Measurements from ENCODE around the gene HIVEP3.

DNA sequence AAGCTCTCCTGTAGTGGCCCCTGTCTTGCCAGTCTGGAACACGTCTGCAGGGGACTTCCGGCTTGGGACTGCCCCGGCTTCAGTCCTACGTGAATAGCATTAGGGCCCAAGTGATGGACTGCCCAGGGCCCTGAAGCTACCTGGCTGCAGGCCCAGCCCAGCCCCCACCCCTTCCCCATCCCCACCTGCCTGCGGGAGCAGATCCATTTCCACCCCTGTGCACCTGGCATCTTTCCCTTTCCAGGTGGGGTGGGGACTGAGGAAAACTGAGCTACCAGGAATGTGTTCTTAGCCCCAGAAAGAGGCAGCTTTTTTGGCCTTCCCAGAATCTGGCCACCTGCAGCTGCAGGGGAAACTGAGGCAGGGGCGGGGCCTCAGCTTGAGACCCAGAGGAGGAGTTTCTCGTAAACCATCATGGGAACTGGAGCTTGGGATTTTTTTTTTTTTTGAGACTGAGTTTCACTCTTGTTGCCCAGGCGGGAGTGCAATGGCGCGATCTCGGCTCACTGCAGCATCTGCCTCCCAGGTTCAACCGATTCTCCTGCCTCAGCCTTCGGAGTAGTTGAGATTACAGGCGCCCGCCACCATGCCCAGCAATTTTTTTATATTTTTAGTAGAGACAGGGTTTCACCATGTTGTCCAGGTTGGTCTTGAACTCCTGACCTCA lies 437.5 kb downstream of the HIVEP3 start:
- TF ChIP-seq POLR2AphosphoS5 (IDR thresholded peaks at IDR 0.05; ENCODE audit: low read depth) (no peak), GABPA (IDR thresholded peaks at IDR 0.05; ENCODE audit: low read depth) (no peak)
- TF ChIP-seq, protein P1, sequence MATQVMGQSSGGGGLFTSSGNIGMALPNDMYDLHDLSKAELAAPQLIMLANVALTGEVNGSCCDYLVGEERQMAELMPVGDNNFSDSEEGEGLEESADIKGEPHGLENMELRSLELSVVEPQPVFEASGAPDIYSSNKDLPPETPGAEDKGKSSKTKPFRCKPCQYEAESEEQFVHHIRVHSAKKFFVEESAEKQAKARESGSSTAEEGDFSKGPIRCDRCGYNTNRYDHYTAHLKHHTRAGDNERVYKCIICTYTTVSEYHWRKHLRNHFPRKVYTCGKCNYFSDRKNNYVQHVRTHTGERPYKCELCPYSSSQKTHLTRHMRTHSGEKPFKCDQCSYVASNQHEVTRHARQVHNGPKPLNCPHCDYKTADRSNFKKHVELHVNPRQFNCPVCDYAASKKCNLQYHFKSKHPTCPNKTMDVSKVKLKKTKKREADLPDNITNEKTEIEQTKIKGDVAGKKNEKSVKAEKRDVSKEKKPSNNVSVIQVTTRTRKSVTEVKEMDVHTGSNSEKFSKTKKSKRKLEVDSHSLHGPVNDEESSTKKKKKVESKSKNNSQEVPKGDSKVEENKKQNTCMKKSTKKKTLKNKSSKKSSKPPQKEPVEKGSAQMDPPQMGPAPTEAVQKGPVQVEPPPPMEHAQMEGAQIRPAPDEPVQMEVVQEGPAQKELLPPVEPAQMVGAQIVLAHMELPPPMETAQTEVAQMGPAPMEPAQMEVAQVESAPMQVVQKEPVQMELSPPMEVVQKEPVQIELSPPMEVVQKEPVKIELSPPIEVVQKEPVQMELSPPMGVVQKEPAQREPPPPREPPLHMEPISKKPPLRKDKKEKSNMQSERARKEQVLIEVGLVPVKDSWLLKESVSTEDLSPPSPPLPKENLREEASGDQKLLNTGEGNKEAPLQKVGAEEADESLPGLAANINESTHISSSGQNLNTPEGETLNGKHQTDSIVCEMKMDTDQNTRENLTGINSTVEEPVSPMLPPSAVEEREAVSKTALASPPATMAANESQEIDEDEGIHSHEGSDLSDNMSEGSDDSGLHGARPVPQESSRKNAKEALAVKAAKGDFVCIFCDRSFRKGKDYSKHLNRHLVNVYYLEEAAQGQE (IDR thresholded peaks at IDR 0.05; ENCODE audit: insufficient replicate concordance, low read depth), result no peak
